Activated CD8-positive, alpha-beta memory T cell treated with anti-CD3 and anti-CD28 coated beads, Interleukin-2, amount 50 U/mL, for 24 hours (primary cell): ENCODE measurements around the gene OR2H1.
"Not testable (repeated sequence)": the region's sequence is repeated elsewhere in the genome, so short reads cannot be mapped to it uniquely, and the experiment has no call there.

Source experiments
- DNase-seq: peaks from one replicate; pipeline ENCODE4 v3.0.0-alpha.2; 2020; ENCODE audit errors: extremely low read depth

OR2H1 gene

GRCh38 chr6:29456971-29457370 lies at the start of gene OR2H1, which contains the start of gene OR11A1:
OR2H1 (plus strand) TSS chr6:29457155; CDS start chr6:29461770, 4,615 bp downstream.
OR11A1 (minus strand) TSS chr6:29457071; CDS start chr6:29427641, 29,430 bp downstream.
- no peak for DNase-seq

- no peak for DNase-seq
Measured at GRCh38 chr6:29414588-29414987, 42.4 kb upstream of the OR2H1 start, which contains the start of gene OR12D1. OR12D1 (plus strand) TSS chr6:29414928.

GRCh38 chr6:29419516-29419915 lies 37.4 kb upstream of the OR2H1 start:
- no peak for DNase-seq

- no peak for DNase-seq
Measured at GRCh38 chr6:29424168-29424567, 32.8 kb upstream of the OR2H1 start.

GRCh38 chr6:29424575-29424974 lies 32.4 kb upstream of the OR2H1 start:
- DNase-seq = no peak

- DNase-seq = no peak
Measured at GRCh38 chr6:29425075-29425474, 31.9 kb upstream of the OR2H1 start.

- no peak for DNase-seq
Measured at GRCh38 chr6:29426654-29427053, 30.3 kb upstream of the OR2H1 start.

GRCh38 chr6:29436730-29437129 lies 20.2 kb upstream of the OR2H1 start:
- DNase-seq = not testable (repeated sequence)

- DNase-seq = no peak
Measured at GRCh38 chr6:29439006-29439405, 17.9 kb upstream of the OR2H1 start, which contains the start of gene OR10C1. OR10C1 (plus strand) TSS chr6:29439306; CDS start chr6:29440016, 710 bp downstream.

GRCh38 chr6:29442719-29443118 lies 14.2 kb upstream of the OR2H1 start:
- DNase-seq = no peak

- not testable (repeated sequence) for DNase-seq
Measured at GRCh38 chr6:29444031-29444430, 12.9 kb upstream of the OR2H1 start.

- no peak for DNase-seq
Measured at GRCh38 chr6:29447670-29448069, 9.3 kb upstream of the OR2H1 start.

GRCh38 chr6:29451471-29452193 lies 5.3 kb upstream of the OR2H1 start:
- DNase-seq = no peak

- no peak for DNase-seq
Measured at GRCh38 chr6:29461021-29461814, 4.3 kb downstream of the OR2H1 start.

GRCh38 chr6:29462022-29462421 lies 5.1 kb downstream of the OR2H1 start:
- DNase-seq = no peak

- DNase-seq = no peak
Measured at GRCh38 chr6:29465279-29465678, 8.3 kb downstream of the OR2H1 start.

GRCh38 chr6:29465801-29466200 lies 8.8 kb downstream of the OR2H1 start:
- no peak for DNase-seq

GRCh38 chr6:29466241-29466640 lies 9.3 kb downstream of the OR2H1 start:
- DNase-seq = no peak

GRCh38 chr6:29474996-29475395 lies 18.0 kb downstream of the OR2H1 start:
- DNase-seq = no peak

GRCh38 chr6:29477923-29478450 lies 21.0 kb downstream of the OR2H1 start:
- no peak for DNase-seq

GRCh38 chr6:29478740-29479139 lies 21.8 kb downstream of the OR2H1 start:
- DNase-seq = no peak

GRCh38 chr6:29479560-29479959 lies 22.6 kb downstream of the OR2H1 start:
- DNase-seq = no peak

GRCh38 chr6:29483186-29483585 lies 26.2 kb downstream of the OR2H1 start:
- DNase-seq = no peak
